ENCODE data around the gene PIK3C2G. TPM values are rescaled to one million over a fixed set of nuclear protein-coding genes. Genes with fewer than 3 reads are reported as not detected.

PIK3C2G gene
- total and polyA plus RNA-seq, 2 of the 4 experiments (the other 2 are of a cell fraction): not detected

DNA sequence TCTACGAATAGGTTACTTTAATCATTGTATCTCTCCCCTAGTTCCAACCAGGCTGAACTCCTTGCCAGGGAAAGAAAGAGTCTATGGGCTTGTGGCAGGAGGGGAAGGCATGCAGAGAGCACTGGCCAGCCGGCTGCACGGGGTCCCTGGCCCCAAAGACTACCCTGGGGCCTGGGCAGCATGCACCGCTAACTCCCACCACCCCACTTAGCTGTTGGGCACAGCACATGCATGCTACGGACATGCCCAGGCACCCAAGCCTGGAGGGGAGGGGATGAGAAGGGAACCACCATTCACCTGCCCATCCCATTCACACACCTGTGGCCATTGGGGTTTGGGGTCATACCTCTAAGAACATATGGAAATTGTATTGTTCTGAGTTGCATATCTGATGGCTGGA lies 94.1 kb downstream of the PIK3C2G start:
- Histone ChIP-seq H4K20me1 (ENCODE audit: insufficient read depth, low read length) (no peaks in the 10 kb centered on the region), H3K36me3 (ENCODE audit: control insufficient read depth, insufficient read depth, low read length) (no peaks in the 10 kb centered on the region), H4K91ac (ENCODE audit: insufficient read depth, low read depth, low read length) (no peak overlapping the region), H2AFZ (replicated peaks; ENCODE audit: low read length, poor library complexity) (no peak overlapping the region), H3K9ac (ENCODE audit: low read depth, low read length) (no peak overlapping the region), H3K4me2 (ENCODE audit: low read depth, low read length) (no peak overlapping the region), H2AK5ac (ENCODE audit: low read depth, low read length) (no peak overlapping the region), H2BK20ac (ENCODE audit: low read depth, low read length) (no peak overlapping the region), H3K79me1 (ENCODE audit: low read depth in 1 of 2, low read length in 2 of 2) (no peaks in the 10 kb centered on the region), H3K14ac (replicated peaks; ENCODE audit: low read depth, low read length) (no peak overlapping the region), H2BK5ac (ENCODE audit: low read depth, low read length, poor library complexity, severe bottlenecking) (no peak overlapping the region), H2BK120ac (ENCODE audit: low read depth, low read length) (no peak overlapping the region), H4K8ac (ENCODE audit: low read depth in 2 of 2, low read length in 2 of 2) (no peak overlapping the region), H3K23ac (ENCODE audit: low read depth, low read length) (no peak overlapping the region), H3K56ac (ENCODE audit: extremely low read depth, insufficient read depth, low read length) (no peak overlapping the region), H2BK15ac (ENCODE audit: low read depth, low read length) (no peak overlapping the region), H3K27ac (ENCODE audit: insufficient read depth, low read length) (no peak overlapping the region), H3K9me3 (ENCODE audit: control insufficient read depth, insufficient read depth, low read length) (no peaks in the 10 kb centered on the region), H3K4ac (ENCODE audit: low read depth, low read length) (no peak overlapping the region), H3K4me3 (ENCODE audit: insufficient read depth, low read depth, low read length) (no peak overlapping the region), H4K5ac (ENCODE audit: low read depth, low read length) (no peak overlapping the region), H3K9me1 (ENCODE audit: insufficient read depth, low read length) (no peaks in the 10 kb centered on the region), H3K4me1 (ENCODE audit: control insufficient read depth, insufficient read depth, low read length) (no peaks in the 10 kb centered on the region), H3K18ac (ENCODE audit: low read depth, low read length) (no peak overlapping the region), H3K27me3 (ENCODE audit: control insufficient read depth, insufficient read depth, low read length) (no peaks in the 10 kb centered on the region), H2AK9ac (replicated peaks; ENCODE audit: low read depth, low read length, poor library complexity) (no peak overlapping the region)
- DNase-seq: no peak
- ATAC-seq (ENCODE audit: low read depth): no peak
- in situ Hi-C loops (cut with MboI; ENCODE audit: low sequenced_read_pairs) (no loop called here), dilution Hi-C loops (cut with HindIII; ENCODE audit: low sequenced_read_pairs, unreplicated experiment) (no loop called here), intact Hi-C loops (cut with micrococcal nuclease) (no loop called here)
- WGBS, 2 experiments (ENCODE audit: extremely low coverage in 2 of 2, insufficient read length in 1 of 2): no CpG with 5 or more reads among the region's 5 CpGs
- POLR2A ChIA-PET (ENCODE audit: unreplicated experiment): no interaction called here
- no TSS peak for BruUV-seq (replicated peaks)
- CTCF ChIA-PET: no interaction called here
- TF ChIP-seq, protein P1, sequence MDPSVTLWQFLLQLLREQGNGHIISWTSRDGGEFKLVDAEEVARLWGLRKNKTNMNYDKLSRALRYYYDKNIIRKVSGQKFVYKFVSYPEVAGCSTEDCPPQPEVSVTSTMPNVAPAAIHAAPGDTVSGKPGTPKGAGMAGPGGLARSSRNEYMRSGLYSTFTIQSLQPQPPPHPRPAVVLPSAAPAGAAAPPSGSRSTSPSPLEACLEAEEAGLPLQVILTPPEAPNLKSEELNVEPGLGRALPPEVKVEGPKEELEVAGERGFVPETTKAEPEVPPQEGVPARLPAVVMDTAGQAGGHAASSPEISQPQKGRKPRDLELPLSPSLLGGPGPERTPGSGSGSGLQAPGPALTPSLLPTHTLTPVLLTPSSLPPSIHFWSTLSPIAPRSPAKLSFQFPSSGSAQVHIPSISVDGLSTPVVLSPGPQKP (IDR thresholded peaks at IDR 0.05; ENCODE audit: borderline replicate concordance, low read depth, low read length): no peak
- TF ChIP-seq CEBPB (IDR thresholded peaks at IDR 0.05; ENCODE audit: low read depth, low read length): no peak

Measured in IMR-90 (cell line).